ENCODE data around the gene TUBB4A.

- TF ChIP-seq CTCF (IDR thresholded peaks at IDR 0.05; ENCODE audit: insufficient read depth, low read depth, low read length) (no peak), EZH2 (IDR thresholded peaks at IDR 0.05; ENCODE audit: insufficient read depth, low read length) (no peak)
These were observed 28.5 kb downstream of the TUBB4A start for GRCh38 chr19:6473647-6474046.
